Measurements from ENCODE around the gene RASSF3.
"Not testable (repeated sequence)": the region's sequence is repeated elsewhere in the genome, so short reads cannot be mapped to it uniquely, and the experiment has no call there.

The RASSF3 gene

GRCh38 chr12:64672925-64673409 is 62.7 kb downstream of the RASSF3 start:
- no peak for DNase-seq

DNA sequence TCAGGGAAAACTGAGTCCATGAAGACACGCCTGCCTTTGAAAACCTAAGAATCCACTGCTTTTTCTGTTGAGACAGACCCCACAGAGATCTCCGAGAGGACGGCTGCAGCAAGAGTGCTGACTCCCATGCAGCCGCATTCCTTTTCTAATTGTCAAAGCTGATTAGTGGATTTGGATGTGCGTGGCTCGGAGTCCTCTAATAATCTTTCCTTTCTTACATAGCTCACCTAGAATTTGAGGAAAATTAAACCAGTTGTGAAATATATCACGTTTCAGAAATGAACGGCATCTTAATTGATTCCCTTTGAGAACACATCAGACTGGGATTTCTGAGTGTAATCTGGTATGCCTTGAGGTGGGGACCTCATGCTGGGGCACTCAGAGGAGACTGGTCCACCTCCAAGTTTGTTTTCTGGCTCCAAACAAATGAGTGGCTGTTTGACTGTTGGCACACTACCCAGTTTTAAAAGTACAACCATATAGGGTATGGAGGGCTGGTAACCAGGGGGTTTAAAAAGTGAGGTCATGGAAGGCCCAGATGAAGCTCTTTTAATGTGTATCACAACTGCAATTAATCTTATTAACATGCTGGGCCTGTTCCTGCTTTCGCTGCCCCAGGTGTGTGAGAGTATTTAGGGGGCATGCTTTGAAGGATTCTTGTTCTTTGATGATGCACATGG is 63.3 kb downstream of the RASSF3 start:
- DNase-seq, result no peak

- DNase-seq, result no peak
Measured at GRCh38 chr12:64674367-64674922, 64.2 kb downstream of the RASSF3 start.

DNA sequence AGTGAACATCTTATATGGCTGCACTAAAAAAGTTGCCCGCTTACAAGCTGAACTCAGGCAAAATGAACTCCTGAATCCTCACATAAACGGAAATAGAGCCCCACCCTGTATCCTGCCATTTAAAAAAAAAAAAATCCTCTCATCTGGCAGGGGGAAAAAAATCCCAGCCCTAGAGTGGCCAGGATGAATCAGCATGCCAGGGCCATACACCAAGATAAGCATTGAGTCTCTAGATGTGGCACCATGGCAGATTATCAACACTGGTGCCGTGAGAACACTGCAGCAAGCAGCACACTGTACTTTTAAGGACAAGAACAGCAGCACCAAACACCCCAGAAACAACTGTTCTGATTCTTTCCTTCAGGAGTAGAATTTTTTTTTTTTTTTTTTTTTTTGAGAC is 65.5 kb downstream of the RASSF3 start:
- DNase-seq, result no peak

- no peak for DNase-seq
Measured at GRCh38 chr12:64678248-64678647, 68.0 kb downstream of the RASSF3 start.

- no peak for DNase-seq
Measured at GRCh38 chr12:64678835-64679234, 68.5 kb downstream of the RASSF3 start.

- DNase-seq, result peak; percentile 47 to 50
Measured at GRCh38 chr12:64679487-64680001, 69.2 kb downstream of the RASSF3 start.

DNA sequence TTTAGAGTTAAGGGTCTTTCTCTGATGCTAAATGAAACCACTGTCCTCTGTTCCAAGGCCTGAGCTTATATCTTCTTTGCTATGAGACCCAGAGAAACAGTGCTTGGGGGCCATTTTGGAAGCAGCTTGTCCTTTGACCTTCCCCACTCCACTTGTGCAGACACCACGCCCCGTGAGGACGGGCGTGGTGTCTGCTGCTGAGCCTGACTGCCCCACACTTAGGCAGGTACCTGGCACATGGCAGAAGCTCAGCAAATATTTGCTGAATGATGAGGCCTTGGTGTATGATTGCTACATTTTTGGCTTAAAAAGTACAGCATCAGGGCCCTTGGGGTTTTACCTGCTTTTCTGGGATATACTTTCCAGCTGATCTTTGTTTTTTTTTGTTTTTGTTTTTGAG is 69.9 kb downstream of the RASSF3 start:
- DNase-seq, result no peak

- DNase-seq, result no peak
Measured at GRCh38 chr12:64681200-64682052, 71.1 kb downstream of the RASSF3 start.

GRCh38 chr12:64682572-64683277 is 72.4 kb downstream of the RASSF3 start:
- DNase-seq, result no peak

DNA sequence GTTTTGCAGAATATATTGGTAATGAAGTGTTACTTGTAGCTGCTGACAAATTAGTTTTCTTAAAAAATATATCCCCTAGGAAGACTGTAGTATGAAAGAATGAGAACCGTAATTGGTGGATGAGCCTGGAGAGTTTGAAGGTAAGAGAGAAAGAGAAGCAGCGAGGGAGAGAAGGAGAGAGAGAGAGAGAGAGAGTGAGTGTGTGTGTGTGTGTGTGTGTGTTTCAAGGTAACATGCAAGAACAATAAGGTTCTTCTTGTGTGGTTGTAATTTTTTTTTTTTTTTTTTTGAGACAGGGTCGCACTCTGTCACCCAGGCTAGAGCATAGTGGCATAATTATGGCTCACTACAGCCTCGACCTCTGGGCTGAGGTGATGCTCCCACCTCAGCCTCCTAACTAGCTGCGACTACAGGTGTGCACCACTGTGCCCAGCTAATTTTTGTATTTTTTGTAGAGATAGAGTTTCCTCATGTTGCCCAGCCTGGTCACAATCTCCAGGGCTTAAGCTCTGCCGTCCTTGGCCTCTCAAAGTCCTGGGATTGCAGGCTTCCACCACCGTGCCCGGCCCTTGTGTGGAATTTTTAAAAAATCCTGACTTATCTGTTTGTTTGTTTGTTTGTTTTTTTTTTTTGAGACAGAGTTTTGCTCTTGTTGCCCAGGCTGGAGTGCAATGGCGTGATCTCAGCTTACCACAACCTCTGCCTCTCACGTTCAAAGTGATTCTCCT is 73.7 kb downstream of the RASSF3 start:
- DNase-seq, result no peak

DNA sequence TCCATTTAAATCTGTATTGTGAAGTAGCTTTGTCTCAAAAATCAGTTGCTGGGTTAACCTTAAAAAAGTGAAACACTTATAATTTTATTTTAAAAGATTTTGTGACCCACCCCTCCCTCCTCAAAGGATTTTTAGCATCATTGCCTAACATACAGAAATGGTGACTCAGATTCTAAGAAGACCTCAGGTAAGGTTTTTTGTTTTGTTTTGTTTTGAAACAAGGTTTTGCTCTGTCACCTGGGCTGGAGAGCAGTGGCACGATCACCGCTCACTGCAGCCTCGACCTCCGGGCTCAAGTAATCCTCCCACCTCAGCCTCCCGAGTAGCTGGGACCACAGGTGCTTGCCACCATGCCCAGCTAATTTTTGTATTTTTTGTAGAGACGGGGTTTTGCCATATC is 74.8 kb downstream of the RASSF3 start:
- peak in 1 of 2 experiments; percentile 14 for DNase-seq

DNA sequence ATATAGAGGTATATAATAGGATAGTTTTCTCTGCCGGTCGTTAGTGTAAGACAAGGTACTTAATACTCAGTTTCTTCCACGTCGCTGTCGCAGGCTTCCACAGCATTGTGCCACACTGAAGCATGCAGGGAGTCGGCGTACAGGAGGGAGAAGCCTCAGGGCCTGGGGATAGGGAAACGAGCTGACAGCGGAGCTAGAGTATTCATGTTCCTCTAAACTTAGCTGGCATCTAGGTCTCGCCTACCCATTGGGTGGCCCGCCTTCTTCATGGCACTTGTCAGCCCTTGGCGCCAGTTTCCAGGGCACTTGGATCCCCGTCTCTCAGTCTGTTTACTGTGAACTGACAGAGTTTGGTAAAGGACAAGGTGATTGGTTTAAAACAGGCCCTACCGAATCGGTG is 75.3 kb downstream of the RASSF3 start:
- no peak for DNase-seq

- DNase-seq, result no peak
Measured at GRCh38 chr12:64687816-64688215, 77.5 kb downstream of the RASSF3 start.

- DNase-seq, result no peak
Measured at GRCh38 chr12:64688219-64688618, 77.9 kb downstream of the RASSF3 start.

- no peak for DNase-seq
Measured at GRCh38 chr12:64688715-64689114, 78.4 kb downstream of the RASSF3 start.

DNA sequence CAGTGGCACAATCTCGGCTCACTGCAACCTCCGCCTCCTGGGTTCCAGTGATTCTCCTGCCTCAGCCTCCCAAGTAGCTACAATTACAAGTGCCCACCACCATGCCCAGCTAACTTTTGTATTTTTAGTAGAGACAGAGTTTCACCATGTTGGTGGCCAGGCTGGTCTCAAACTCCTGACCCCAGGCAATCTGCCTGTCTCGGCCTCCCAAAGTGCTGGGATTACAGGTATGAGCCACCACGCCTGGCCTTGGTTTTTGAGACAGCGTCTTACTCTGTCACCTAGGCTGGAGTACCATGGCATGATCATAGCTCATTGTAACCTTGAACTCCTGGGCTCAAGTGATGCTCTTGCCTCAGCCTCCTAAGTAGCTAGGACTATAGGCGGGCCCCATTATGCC is 79.9 kb downstream of the RASSF3 start:
- DNase-seq, result not testable (repeated sequence)

DNA sequence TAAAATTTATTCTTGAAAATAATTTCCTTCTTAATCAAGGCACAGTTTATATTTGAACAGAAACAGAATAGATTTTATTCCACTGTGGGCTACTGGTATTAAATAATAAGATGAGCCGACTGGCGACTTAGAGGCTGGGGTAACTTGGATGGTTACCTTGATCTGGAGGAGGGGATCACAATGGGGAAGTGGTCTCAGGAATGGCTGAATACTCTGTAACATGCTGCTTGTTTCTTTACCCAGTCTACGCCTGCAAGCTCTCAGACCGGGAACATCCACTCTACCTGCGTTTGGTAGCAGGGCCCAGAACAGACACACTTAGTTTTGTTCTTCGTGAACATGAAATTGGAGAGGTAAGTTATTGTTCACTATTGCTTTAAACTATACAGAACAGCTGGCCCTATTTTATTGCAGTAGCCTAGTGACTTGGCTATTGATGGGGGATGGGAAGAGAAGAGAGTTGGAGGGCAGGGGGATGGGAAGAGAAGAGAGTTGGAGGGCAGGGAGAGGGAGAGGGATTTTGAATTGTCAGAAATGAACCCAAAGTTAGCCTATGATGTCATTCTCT is 81.0 kb downstream of the RASSF3 start:
- no peak for DNase-seq

- no peak for DNase-seq
Measured at GRCh38 chr12:64691795-64692583, 81.7 kb downstream of the RASSF3 start.

GRCh38 chr12:64694130-64695040 is 84.1 kb downstream of the RASSF3 start:
- DNase-seq, result no peak

All from activated CD4-positive, alpha-beta T cell treated with anti-CD3 and anti-CD28 coated beads, Interleukin-2, amount 50 U/mL, for 4 hours (primary cell).